ENCODE measurements around the gene POLR3B. TPM values are rescaled to one million over a fixed set of nuclear protein-coding genes. Genes with fewer than 3 reads are reported as not detected.

POLR3B gene
- total RNA-seq, 1 experiment from 2014 or later = 12.9 TPM

GRCh38 chr12:106329231-106329982, 28.1 kb upstream of the POLR3B start:
- Histone ChIP-seq H2AFZ (no peak overlapping the region), H3K79me2 (ENCODE audit: low read depth) (no peaks in the 10 kb centered on the region), H3K4me2 (no peak overlapping the region), H4K20me1 (ENCODE audit: insufficient read depth) (no peaks in the 10 kb centered on the region; the same call in 1 of the 2 replicates), H3K27ac (no peak overlapping the region), H3K9me3 (ENCODE audit: insufficient read depth, low read depth) (no peaks in the 10 kb centered on the region), H3K27me3 (ENCODE audit: insufficient read depth, low read depth) (no peaks in the 10 kb centered on the region), H3K4me3 (no peak overlapping the region), H3K4me1 (replicated peaks; ENCODE audit: insufficient read depth) (no peaks in the 10 kb centered on the region), H3F3A (ENCODE audit: insufficient read depth, low read depth) (no peaks in the 10 kb centered on the region), H3K36me3 (ENCODE audit: low read depth) (0 out of 2 replicates have a peak, but pooled peaks cover 7% of the 10 kb centered on the region), H3K9me2 (ENCODE audit: insufficient read depth) (no peaks in the 10 kb centered on the region)
- POLR2A ChIA-PET (ENCODE audit: unreplicated experiment) = no interaction called here
- CTCF ChIA-PET = no interaction called here
- no peak for DNase-seq
- intact Hi-C loops (cut with micrococcal nuclease; ENCODE audit: unreplicated experiment) = no loop called here
- no TSS peak for BruUV-seq (replicated peaks)
- TF ChIP-seq EZH2 (IDR thresholded peaks at IDR 0.05; ENCODE audit: low read depth) (no peak), CTCF (conservative IDR thresholded peaks at IDR 0.05) (no peak)

GRCh38 chr12:106331599-106331998, 25.9 kb upstream of the POLR3B start:
- Histone ChIP-seq H3K4me2 (no peak overlapping the region), H3K79me2 (ENCODE audit: low read depth) (no peaks in the 10 kb centered on the region), H3K27ac (no peak overlapping the region), H3K36me3 (ENCODE audit: low read depth) (no peaks in the 10 kb centered on the region), H4K20me1 (ENCODE audit: insufficient read depth) (no peaks in the 10 kb centered on the region), H2AFZ (no peak overlapping the region), H3K9me2 (ENCODE audit: insufficient read depth) (no peaks in the 10 kb centered on the region), H3K27me3 (ENCODE audit: insufficient read depth, low read depth) (no peaks in the 10 kb centered on the region), H3K4me1 (replicated peaks; ENCODE audit: insufficient read depth) (no peaks in the 10 kb centered on the region), H3K9me3 (ENCODE audit: insufficient read depth, low read depth) (no peaks in the 10 kb centered on the region), H3K4me3 (no peak overlapping the region), H3F3A (ENCODE audit: insufficient read depth, low read depth) (no peaks in the 10 kb centered on the region)
- POLR2A ChIA-PET (ENCODE audit: unreplicated experiment) = no interaction called here
- BruUV-seq (replicated peaks) = no TSS peak
- no peak for DNase-seq
- CTCF ChIA-PET = no interaction called here
- intact Hi-C loops (cut with micrococcal nuclease; ENCODE audit: unreplicated experiment) = no loop called here
- TF ChIP-seq EZH2 (IDR thresholded peaks at IDR 0.05; ENCODE audit: low read depth) = no peak
- TF ChIP-seq CTCF (conservative IDR thresholded peaks at IDR 0.05) = no peak

- H3K4me1 ChIP-seq (replicated peaks; ENCODE audit: insufficient read depth) = no peaks in the 10 kb centered on the region
- H3K27me3 ChIP-seq (ENCODE audit: insufficient read depth, low read depth) = no peaks in the 10 kb centered on the region
- no peak for DNase-seq
- ChIA-PET POLR2A (ENCODE audit: unreplicated experiment) (no interaction called here), CTCF (no interaction called here)
- no peaks in the 10 kb centered on the region; the same call in 1 of the 2 replicates for H3K36me3 ChIP-seq (ENCODE audit: low read depth)
- intact Hi-C loops (cut with micrococcal nuclease; ENCODE audit: unreplicated experiment) = no loop called here
- H3K79me2 ChIP-seq (ENCODE audit: low read depth) = no peaks in the 10 kb centered on the region
- no peak overlapping the region for H3K4me3 ChIP-seq
- no peaks in the 10 kb centered on the region for H3F3A ChIP-seq (ENCODE audit: insufficient read depth, low read depth)
- H3K9me2 ChIP-seq (ENCODE audit: insufficient read depth) = no peaks in the 10 kb centered on the region
- no peak overlapping the region for H3K27ac ChIP-seq
- H4K20me1 ChIP-seq (ENCODE audit: insufficient read depth) = no peaks in the 10 kb centered on the region
- no TSS peak for BruUV-seq (replicated peaks)
- no peak overlapping the region for H3K4me2 ChIP-seq
- TF ChIP-seq CTCF (conservative IDR thresholded peaks at IDR 0.05) (no peak), EZH2 (IDR thresholded peaks at IDR 0.05; ENCODE audit: low read depth) (no peak)
- H3K9me3 ChIP-seq (ENCODE audit: insufficient read depth, low read depth) = no peaks in the 10 kb centered on the region
- H2AFZ ChIP-seq = no peak overlapping the region
Measured at GRCh38 chr12:106332536-106332935, 25.0 kb upstream of the POLR3B start.
